Heart left ventricle (tissue), 13 donors: Measurements from ENCODE around the gene BMPR1A.

ENCODE experiments used
- CTCF ChIP-seq, 12 donors: fragments of 200-600 bp; sonication (generic) in 4 of 12; IDR thresholded peaks; one replicate each; pipeline versions ENCODE4 v1.5.0 to v1.8.0; 2018 to 2022; ENCODE audit warnings: antibody characterized with exemption in 12 of 12, mild to moderate bottlenecking in 5 of 12
- POLR2A ChIP-seq, 2 donors: fragments of 450-650 bp; IDR thresholded peaks; one replicate each; pipeline ENCODE4 v1.6.1; 2017; ENCODE audit warnings: antibody characterized with exemption in 2 of 2, mild to moderate bottlenecking in 2 of 2, moderate library complexity in 2 of 2
- donor health status: ischemic (EF 13 %, LVEDD 7.1; RV severe dilation, severe dysfunction).
- donor health status: DM: no; HTN: yes; CAD: no.
- donor health status: DM: no; HTN: no; CAD: no.
- donor health status: ischemic (EF 25% LVEDD 6.9; RV normal size, moderate dysfunction).
- donor health status: ischemic (EF 25% LVEDD 5.7; RV mildly dilated, moderate dysfunction).
- donor health status: ischemic (EF 35%, LVEDD 5.7; RV mildly dilated, moderate dysfunction).
- donor health status: nonischemic (EF 11% LVEDD 7.7; RV severe dilation, severe dysfunction).
- donor health status: DM: yes; HTN: yes; CAD: no.
- donor health status: PGD.
- donor health status: ischemic (EF 29% LVEDD 5.4; RV normal size, mild dysfunction).
- donor health status: nonischemic (EF 23%, LVEDD 6.1; RV moderate dilation, normal function).

GRCh38 chr10:86813982-86814381 is 57.6 kb downstream of the BMPR1A start:
- TF ChIP-seq CTCF (IDR thresholded peaks at IDR 0.05) (no peak), POLR2A (IDR thresholded peaks at IDR 0.05) (no peak)
